Stimulated activated CD8-positive, alpha-beta memory T cell treated with anti-CD3 and anti-CD28 coated beads, Interleukin-4, amount 100 ng/mL, for 4 hours (primary cell): ENCODE data around the gene ARMH3.
"Not testable (repeated sequence)": the region's sequence is repeated elsewhere in the genome, so short reads cannot be mapped to it uniquely, and the experiment has no call there.

ENCODE experiments used
- DNase-seq, 2 donors: peaks; one replicate each; pipeline ENCODE4 v3.0.0-alpha.2; 2020; ENCODE audit warnings: low read depth in 2 of 2, low spot score in 1 of 2

The ARMH3 gene

GRCh38 chr10:102055647-102056419 lies at the start of gene ARMH3:
Gene ARMH3 (minus strand): TSS chr10:102056173. CDS start chr10:102040114, 16,059 bp downstream.
- peak; percentile 56 to 76 for DNase-seq

- DNase-seq: no peak
Measured at GRCh38 chr10:102102421-102102820, 46.4 kb upstream of the ARMH3 start.

- no peak for DNase-seq
Measured at GRCh38 chr10:102101152-102101551, 45.2 kb upstream of the ARMH3 start.

- no peak for DNase-seq
Measured at GRCh38 chr10:102096449-102096848, 40.5 kb upstream of the ARMH3 start.

GRCh38 chr10:102090772-102091171 lies 34.8 kb upstream of the ARMH3 start:
- no peak for DNase-seq

GRCh38 chr10:102086196-102086595 lies 30.2 kb upstream of the ARMH3 start:
- DNase-seq: no peak

- no peak for DNase-seq
Measured at GRCh38 chr10:102085336-102085735, 29.4 kb upstream of the ARMH3 start.

GRCh38 chr10:102083541-102083940 lies 27.6 kb upstream of the ARMH3 start:
- no peak for DNase-seq

GRCh38 chr10:102072673-102073527 lies 16.9 kb upstream of the ARMH3 start:
- DNase-seq: peak; percentile 45 to 77

GRCh38 chr10:102069071-102069470 lies 13.1 kb upstream of the ARMH3 start:
- DNase-seq: no peak

GRCh38 chr10:102068216-102068615 lies 12.2 kb upstream of the ARMH3 start:
- no peak for DNase-seq

- no peak for DNase-seq
Measured at GRCh38 chr10:102067091-102067916, 11.3 kb upstream of the ARMH3 start.

- DNase-seq: no peak
Measured at GRCh38 chr10:102066399-102067088, 10.6 kb upstream of the ARMH3 start.

GRCh38 chr10:102065561-102066398 lies 9.8 kb upstream of the ARMH3 start:
- DNase-seq: no peak

GRCh38 chr10:102064868-102065560 lies 9.0 kb upstream of the ARMH3 start, which contains the start of gene HPS6:
Gene HPS6 (plus strand): TSS chr10:102065349. CDS start chr10:102065475, 126 bp downstream.
- peak; percentile 62 to 82 for DNase-seq

GRCh38 chr10:102064503-102064867 lies 8.5 kb upstream of the ARMH3 start:
- DNase-seq: no peak

- no peak for DNase-seq
Measured at GRCh38 chr10:102059987-102060386, 4.0 kb upstream of the ARMH3 start.

- not testable (repeated sequence) for DNase-seq
Measured at GRCh38 chr10:102054881-102055646, 909 bp downstream of the ARMH3 start.
